ENCODE measurements around the gene RNASEL. TPM values are rescaled to one million over a fixed set of nuclear protein-coding genes. Genes with fewer than 3 reads are reported as not detected.

Gene RNASEL
- total and polyA plus RNA-seq, 2 donors = 8.4 to 9.8 TPM

- no peak overlapping the region for H3K4me3 ChIP-seq (ENCODE audit: low read length in 2 of 2)
- peaks cover 0 to 11% of the 10 kb centered on the region in 2 donors for H3K4me1 ChIP-seq (ENCODE audit: control insufficient read depth in 2 of 2, insufficient read depth in 2 of 2, low read length in 2 of 2)
- no peaks in the 10 kb centered on the region for H3K36me3 ChIP-seq (ENCODE audit: control insufficient read depth in 2 of 2, insufficient read depth in 2 of 2, low read length in 1 of 2)
- 94% methylated on average over 1 of the region's 1 CpG for WGBS
- no peaks in the 10 kb centered on the region for H3K9me3 ChIP-seq (ENCODE audit: control insufficient read depth in 2 of 2, insufficient read depth in 1 of 2, low read length in 1 of 2)
- peaks cover 0 to 11% of the 10 kb centered on the region in 2 donors for H3K27me3 ChIP-seq (ENCODE audit: control insufficient read depth in 2 of 2, insufficient read depth in 1 of 2, low read length in 1 of 2)
- no peak overlapping the region for H3K27ac ChIP-seq (ENCODE audit: low read depth in 1 of 2, low read length in 1 of 2)
- DNase-seq (ENCODE audit: low read depth in 6 of 9, low spot score in 9 of 9) = no peak
Measured at GRCh38 chr1:182631954-182632353, 42.9 kb upstream of the RNASEL start.

GRCh38 chr1:182631053-182631677 is 42.1 kb upstream of the RNASEL start:
- Histone ChIP-seq H3K4me3 (ENCODE audit: low read length in 2 of 2) (no peak overlapping the region), H3K4me1 (ENCODE audit: control insufficient read depth in 2 of 2, insufficient read depth in 2 of 2, low read length in 2 of 2) (peaks cover 0 to 11% of the 10 kb centered on the region in 2 donors), H3K27ac (ENCODE audit: low read depth in 1 of 2, low read length in 1 of 2) (no peak overlapping the region), H3K27me3 (ENCODE audit: control insufficient read depth in 2 of 2, insufficient read depth in 1 of 2, low read length in 1 of 2) (peaks cover 0 to 11% of the 10 kb centered on the region in 2 donors), H3K36me3 (ENCODE audit: control insufficient read depth in 2 of 2, insufficient read depth in 2 of 2, low read length in 1 of 2) (no peaks in the 10 kb centered on the region), H3K9me3 (ENCODE audit: control insufficient read depth in 2 of 2, insufficient read depth in 1 of 2, low read length in 1 of 2) (no peaks in the 10 kb centered on the region)
- DNase-seq (ENCODE audit: low read depth in 6 of 9, low spot score in 9 of 9) = no peak

- no peak for DNase-seq (ENCODE audit: low read depth in 6 of 9, low spot score in 9 of 9)
- peaks cover 0 to 11% of the 10 kb centered on the region in 2 donors for H3K4me1 ChIP-seq (ENCODE audit: control insufficient read depth in 2 of 2, insufficient read depth in 2 of 2, low read length in 2 of 2)
- no peaks in the 10 kb centered on the region for H3K9me3 ChIP-seq (ENCODE audit: control insufficient read depth in 2 of 2, insufficient read depth in 1 of 2, low read length in 1 of 2)
- peaks cover 0 to 11% of the 10 kb centered on the region in 2 donors for H3K27me3 ChIP-seq (ENCODE audit: control insufficient read depth in 2 of 2, insufficient read depth in 1 of 2, low read length in 1 of 2)
- 95% methylated on average over 1 of the region's 1 CpG for WGBS
- no peaks in the 10 kb centered on the region for H3K36me3 ChIP-seq (ENCODE audit: control insufficient read depth in 2 of 2, insufficient read depth in 2 of 2, low read length in 1 of 2)
- H3K27ac ChIP-seq (ENCODE audit: low read depth in 1 of 2, low read length in 1 of 2) = no peak overlapping the region
- no peak overlapping the region for H3K4me3 ChIP-seq (ENCODE audit: low read length in 2 of 2)
Measured at GRCh38 chr1:182630586-182630985, 41.5 kb upstream of the RNASEL start.

- Histone ChIP-seq H3K4me1 (ENCODE audit: control insufficient read depth in 2 of 2, insufficient read depth in 2 of 2, low read length in 2 of 2) (peaks cover 0 to 11% of the 10 kb centered on the region in 2 donors), H3K36me3 (ENCODE audit: control insufficient read depth in 2 of 2, insufficient read depth in 2 of 2, low read length in 1 of 2) (no peaks in the 10 kb centered on the region), H3K4me3 (ENCODE audit: low read length in 2 of 2) (no peak overlapping the region), H3K27ac (ENCODE audit: low read depth in 1 of 2, low read length in 1 of 2) (no peak overlapping the region), H3K27me3 (ENCODE audit: control insufficient read depth in 2 of 2, insufficient read depth in 1 of 2, low read length in 1 of 2) (peaks cover 0 to 9% of the 10 kb centered on the region in 2 donors), H3K9me3 (ENCODE audit: control insufficient read depth in 2 of 2, insufficient read depth in 1 of 2, low read length in 1 of 2) (no peaks in the 10 kb centered on the region)
- DNase-seq (ENCODE audit: low read depth in 6 of 9, low spot score in 9 of 9) = peak in 1 of 9 donors; percentile 22
- 8% methylated on average over 3 of the region's 3 CpGs for WGBS
Measured at GRCh38 chr1:182629499-182630096, 40.5 kb upstream of the RNASEL start.

GRCh38 chr1:182629080-182629479 is 40.0 kb upstream of the RNASEL start:
- Histone ChIP-seq H3K27ac (ENCODE audit: low read depth in 1 of 2, low read length in 1 of 2) (no peak overlapping the region), H3K9me3 (ENCODE audit: control insufficient read depth in 2 of 2, insufficient read depth in 1 of 2, low read length in 1 of 2) (no peaks in the 10 kb centered on the region), H3K36me3 (ENCODE audit: control insufficient read depth in 2 of 2, insufficient read depth in 2 of 2, low read length in 1 of 2) (no peaks in the 10 kb centered on the region), H3K4me3 (ENCODE audit: low read length in 2 of 2) (no peak overlapping the region), H3K4me1 (ENCODE audit: control insufficient read depth in 2 of 2, insufficient read depth in 2 of 2, low read length in 2 of 2) (peaks cover 0 to 11% of the 10 kb centered on the region in 2 donors), H3K27me3 (ENCODE audit: control insufficient read depth in 2 of 2, insufficient read depth in 1 of 2, low read length in 1 of 2) (peaks cover 0 to 4% of the 10 kb centered on the region in 2 donors)
- DNase-seq (ENCODE audit: low read depth in 6 of 9, low spot score in 9 of 9) = no peak
- WGBS = 80% methylated on average over 2 of the region's 2 CpGs

- 98% methylated on average over 1 of the region's 1 CpG for WGBS
- Histone ChIP-seq H3K27me3 (ENCODE audit: control insufficient read depth in 2 of 2, insufficient read depth in 1 of 2, low read length in 1 of 2) (peaks cover 0 to 4% of the 10 kb centered on the region in 2 donors), H3K36me3 (ENCODE audit: control insufficient read depth in 2 of 2, insufficient read depth in 2 of 2, low read length in 1 of 2) (no peaks in the 10 kb centered on the region), H3K4me3 (ENCODE audit: low read length in 2 of 2) (no peak overlapping the region), H3K4me1 (ENCODE audit: control insufficient read depth in 2 of 2, insufficient read depth in 2 of 2, low read length in 2 of 2) (peaks cover 0 to 11% of the 10 kb centered on the region in 2 donors), H3K9me3 (ENCODE audit: control insufficient read depth in 2 of 2, insufficient read depth in 1 of 2, low read length in 1 of 2) (no peaks in the 10 kb centered on the region), H3K27ac (ENCODE audit: low read depth in 1 of 2, low read length in 1 of 2) (no peak overlapping the region)
- DNase-seq (ENCODE audit: low read depth in 6 of 9, low spot score in 9 of 9) = no peak
Measured at GRCh38 chr1:182628657-182629056, 39.6 kb upstream of the RNASEL start.

GRCh38 chr1:182627622-182628021 is 38.6 kb upstream of the RNASEL start:
- Histone ChIP-seq H3K4me1 (ENCODE audit: control insufficient read depth in 2 of 2, insufficient read depth in 2 of 2, low read length in 2 of 2) (peaks cover 2 to 17% of the 10 kb centered on the region in 2 donors), H3K9me3 (ENCODE audit: control insufficient read depth in 2 of 2, insufficient read depth in 1 of 2, low read length in 1 of 2) (no peaks in the 10 kb centered on the region), H3K27me3 (ENCODE audit: control insufficient read depth in 2 of 2, insufficient read depth in 1 of 2, low read length in 1 of 2) (peaks cover 0 to 2% of the 10 kb centered on the region in 2 donors), H3K36me3 (ENCODE audit: control insufficient read depth in 2 of 2, insufficient read depth in 2 of 2, low read length in 1 of 2) (no peaks in the 10 kb centered on the region), H3K27ac (ENCODE audit: low read depth in 1 of 2, low read length in 1 of 2) (no peak overlapping the region), H3K4me3 (ENCODE audit: low read length in 2 of 2) (no peak overlapping the region)
- 97% methylated on average over 2 of the region's 2 CpGs for WGBS
- no peak for DNase-seq (ENCODE audit: low read depth in 6 of 9, low spot score in 9 of 9)

- WGBS = 91% methylated on average over 1 of the region's 1 CpG
- Histone ChIP-seq H3K4me3 (ENCODE audit: low read length in 2 of 2) (no peak overlapping the region), H3K4me1 (ENCODE audit: control insufficient read depth in 2 of 2, insufficient read depth in 2 of 2, low read length in 2 of 2) (peaks cover 2 to 17% of the 10 kb centered on the region in 2 donors), H3K9me3 (ENCODE audit: control insufficient read depth in 2 of 2, insufficient read depth in 1 of 2, low read length in 1 of 2) (no peaks in the 10 kb centered on the region), H3K36me3 (ENCODE audit: control insufficient read depth in 2 of 2, insufficient read depth in 2 of 2, low read length in 1 of 2) (no peaks in the 10 kb centered on the region), H3K27me3 (ENCODE audit: control insufficient read depth in 2 of 2, insufficient read depth in 1 of 2, low read length in 1 of 2) (peaks cover 0 to 6% of the 10 kb centered on the region in 2 donors), H3K27ac (ENCODE audit: low read depth in 1 of 2, low read length in 1 of 2) (no peak overlapping the region)
- no peak for DNase-seq (ENCODE audit: low read depth in 6 of 9, low spot score in 9 of 9)
Measured at GRCh38 chr1:182626527-182626926, 37.5 kb upstream of the RNASEL start.

GRCh38 chr1:182625719-182626504 is 36.9 kb upstream of the RNASEL start:
- Histone ChIP-seq H3K9me3 (ENCODE audit: control insufficient read depth in 2 of 2, insufficient read depth in 1 of 2, low read length in 1 of 2) (no peaks in the 10 kb centered on the region), H3K27me3 (ENCODE audit: control insufficient read depth in 2 of 2, insufficient read depth in 1 of 2, low read length in 1 of 2) (peaks cover 0 to 5% of the 10 kb centered on the region in 2 donors), H3K4me3 (ENCODE audit: low read length in 2 of 2) (no peak overlapping the region), H3K36me3 (ENCODE audit: control insufficient read depth in 2 of 2, insufficient read depth in 2 of 2, low read length in 1 of 2) (no peaks in the 10 kb centered on the region), H3K27ac (ENCODE audit: low read depth in 1 of 2, low read length in 1 of 2) (no peak overlapping the region), H3K4me1 (ENCODE audit: control insufficient read depth in 2 of 2, insufficient read depth in 2 of 2, low read length in 2 of 2) (peaks cover 2 to 17% of the 10 kb centered on the region in 2 donors)
- DNase-seq (ENCODE audit: low read depth in 6 of 9, low spot score in 9 of 9) = no peak
- 73% methylated on average over 1 of the region's 1 CpG for WGBS
